ENCODE data around the gene MRC2.

DNA sequence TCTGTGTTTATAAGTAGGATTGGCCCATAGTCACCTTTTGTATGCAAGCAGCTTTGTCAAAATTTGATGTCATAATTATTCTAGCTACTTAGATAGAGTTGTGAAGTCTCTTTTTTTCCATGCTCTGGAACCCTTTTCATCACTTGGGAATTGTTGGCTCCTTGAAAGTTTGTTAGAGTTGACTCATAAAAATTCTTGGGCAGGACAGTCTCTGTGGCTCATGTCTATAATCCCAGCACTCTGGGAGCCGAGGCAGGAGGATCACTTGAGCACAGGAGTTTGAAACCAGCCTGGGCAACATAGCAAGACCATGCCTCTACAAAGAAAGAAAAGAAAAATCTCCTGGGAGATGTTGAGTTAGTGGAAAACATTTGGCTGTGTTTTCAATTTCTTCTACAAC, 45.7 kb upstream of the MRC2 start:
- TF ChIP-seq CTCF (IDR thresholded peaks at IDR 0.05; ENCODE audit: low read length) (no peak), EZH2phosphoT487 (IDR thresholded peaks at IDR 0.05; ENCODE audit: low read length) (no peak), EZH2 (optimal IDR thresholded peaks at IDR 0.05; ENCODE audit: low read depth, low read length) (no peak)

Data from MM.1S (cell line).